Kidney epithelial cell (primary cell): ENCODE results near the gene GATB. TPM values are rescaled to one million over a fixed set of nuclear protein-coding genes. Genes with fewer than 3 reads are reported as not detected.

ENCODE experiments used
- DNase-seq: peaks from one replicate; pipeline ENCODE4 v3.0.0-alpha.2; 2010; ENCODE audit warnings: low read depth
- H3K27me3 ChIP-seq: 2 replicates; pipeline ENCODE4 v1.6.0; 2011; ENCODE audit warnings: low read length; ENCODE audit not compliant: control insufficient read depth, insufficient read depth
- H3K36me3 ChIP-seq: 2 replicates; pipeline ENCODE4 v1.5.1; 2011; ENCODE audit warnings: low read length; ENCODE audit not compliant: control insufficient read depth, insufficient read depth
- H3K4me3 ChIP-seq: 2 replicates; pipeline ENCODE4 v1.5.1; 2011; ENCODE audit warnings: low read depth, mild to moderate bottlenecking, control low read depth, low read length
- CTCF ChIP-seq: IDR thresholded peaks from 2 replicates; pipeline ENCODE4 v1.5.1; 2011; ENCODE audit warnings: mild to moderate bottlenecking, moderate library complexity, low read length, control low read depth, inconsistent platforms; ENCODE audit not compliant: insufficient read depth, poor library complexity, severe bottlenecking
- total RNA-seq: library from RNA; depleted of rRNA; stranded (reverse); fragments of >200 nt; gene quantifications from 2 replicates; pipeline ENCODE4 v1.2.3, GENCODE V29; 2015

The GATB gene
- total RNA-seq, 1 donor from 2014 or later, result 39.4 TPM

DNA sequence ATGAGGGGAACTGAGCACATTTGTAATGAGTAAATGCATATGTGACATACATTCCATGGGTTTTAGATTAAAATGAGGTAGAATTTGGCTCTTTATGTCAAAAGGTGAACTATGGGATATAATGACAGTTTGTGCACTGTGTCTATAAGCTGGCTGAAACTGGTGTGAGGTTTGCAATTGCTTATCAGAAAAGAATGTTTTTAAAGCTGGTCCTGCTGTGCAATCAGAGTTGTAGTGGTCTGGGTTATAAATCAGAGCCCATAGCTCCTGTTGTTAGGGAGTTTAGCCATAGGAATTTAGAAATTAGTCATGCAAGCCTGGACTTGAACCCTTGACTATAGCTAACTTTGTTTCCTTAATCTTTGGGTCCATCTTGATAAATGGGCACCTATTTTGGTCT is 23.1 kb upstream of the GATB start:
- DNase-seq, result no peak
- Histone ChIP-seq H3K4me3 (no peak overlapping the region), H3K27me3 (no peaks in the 10 kb centered on the region), H3K36me3 (no peaks in the 10 kb centered on the region)
- no peak for TF ChIP-seq CTCF

GRCh38 chr4:151782296-151782695 is 21.5 kb upstream of the GATB start:
- H3K4me3 ChIP-seq, result no peak overlapping the region
- DNase-seq, result no peak
- H3K27me3 ChIP-seq, result no peaks in the 10 kb centered on the region
- TF ChIP-seq CTCF, result no peak
- H3K36me3 ChIP-seq, result no peaks in the 10 kb centered on the region

GRCh38 chr4:151781026-151781425 is 20.2 kb upstream of the GATB start:
- TF ChIP-seq CTCF, result no peak
- H3K4me3 ChIP-seq, result no peak overlapping the region
- no peaks in the 10 kb centered on the region for H3K27me3 ChIP-seq
- no peak for DNase-seq
- H3K36me3 ChIP-seq, result no peaks in the 10 kb centered on the region

DNA sequence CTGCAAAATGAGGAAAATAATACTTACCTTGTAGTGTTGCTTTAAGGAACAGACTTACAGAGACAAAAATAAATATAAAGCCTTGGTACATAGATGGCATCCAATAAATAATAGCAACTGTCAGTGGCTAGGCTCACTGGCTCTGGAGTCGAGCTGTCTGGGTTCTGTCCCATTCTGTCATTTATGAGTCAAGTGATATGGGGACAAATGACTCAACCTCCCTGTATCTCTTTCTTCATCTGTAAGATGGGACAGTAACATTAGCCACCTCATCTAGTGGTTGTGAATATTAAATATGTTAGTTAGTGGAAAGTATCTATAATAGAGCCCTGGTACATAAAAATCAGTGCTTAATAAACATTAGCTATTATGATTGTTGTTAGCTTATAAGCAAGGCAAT is 16.7 kb upstream of the GATB start:
- no peak overlapping the region for H3K4me3 ChIP-seq
- no peak for DNase-seq
- no peaks in the 10 kb centered on the region for H3K27me3 ChIP-seq
- H3K36me3 ChIP-seq, result no peaks in the 10 kb centered on the region
- no peak for TF ChIP-seq CTCF

DNA sequence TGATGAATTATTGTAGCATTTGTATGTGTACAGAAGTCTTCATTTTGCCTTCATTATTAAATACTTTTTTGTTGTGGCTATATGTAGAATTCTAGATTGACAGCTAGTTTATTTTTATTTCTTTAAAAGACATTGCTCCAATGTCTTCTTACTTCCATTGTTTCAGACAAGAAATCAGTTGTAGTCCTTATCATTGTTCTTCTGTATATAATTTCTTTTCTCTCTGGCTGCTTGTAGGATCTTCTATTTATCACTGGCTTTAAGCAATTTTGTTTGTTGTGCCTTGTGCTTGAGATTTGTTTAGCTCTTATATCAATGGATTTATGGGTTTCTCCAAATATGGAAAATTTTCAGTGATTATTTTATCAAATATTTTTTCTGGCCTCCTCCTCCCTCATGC is 13.5 kb upstream of the GATB start:
- Histone ChIP-seq H3K36me3 (no peaks in the 10 kb centered on the region), H3K27me3 (peaks cover 3% of the 10 kb centered on the region), H3K4me3 (no peak overlapping the region)
- no peak for TF ChIP-seq CTCF
- no peak for DNase-seq

DNA sequence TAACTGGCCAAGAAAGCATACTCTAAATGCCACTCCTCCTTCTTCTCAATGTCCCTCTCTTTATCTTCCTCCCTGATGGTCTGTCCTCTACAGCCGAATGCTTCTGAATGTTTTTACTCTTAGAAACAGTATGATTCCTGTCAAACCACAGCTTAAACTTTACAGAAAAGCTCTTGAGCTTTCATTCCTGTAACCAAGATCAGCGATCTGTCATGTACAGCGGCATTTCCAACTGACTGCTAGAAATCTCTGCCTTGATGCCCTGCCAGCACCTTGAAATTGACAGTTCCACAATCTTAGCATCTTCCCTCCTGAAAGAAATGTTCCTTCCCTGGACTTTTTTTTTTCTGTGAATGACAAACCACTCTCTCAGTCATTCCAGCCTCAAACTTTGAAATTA is 11.5 kb upstream of the GATB start:
- no peaks in the 10 kb centered on the region for H3K36me3 ChIP-seq
- TF ChIP-seq CTCF, result no peak
- peaks cover 3% of the 10 kb centered on the region for H3K27me3 ChIP-seq
- DNase-seq, result no peak
- H3K4me3 ChIP-seq, result no peak overlapping the region
